ENCODE data around the gene PAX8.

GRCh38 chr2:113171334-113172075 lies 107.2 kb downstream of the PAX8 start:
- TF ChIP-seq CTCF (conservative IDR thresholded peaks at IDR 0.05; ENCODE audit: low read depth, low read length) (no peak), EZH2phosphoT487 (IDR thresholded peaks at IDR 0.05; ENCODE audit: borderline replicate concordance, low read length) (no peak), EZH2 (IDR thresholded peaks at IDR 0.05; ENCODE audit: low read length, unreplicated experiment) (no peak)
